GM10847 (cell line): ENCODE data around the gene TMEM150B.

Experiments
- POLR2A ChIP-seq: IDR thresholded peaks from 2 replicates; pipeline ENCODE4 v1.6.1; 2011; ENCODE audit not compliant: insufficient read length; ENCODE audit errors: extremely low read depth

The TMEM150B gene

DNA sequence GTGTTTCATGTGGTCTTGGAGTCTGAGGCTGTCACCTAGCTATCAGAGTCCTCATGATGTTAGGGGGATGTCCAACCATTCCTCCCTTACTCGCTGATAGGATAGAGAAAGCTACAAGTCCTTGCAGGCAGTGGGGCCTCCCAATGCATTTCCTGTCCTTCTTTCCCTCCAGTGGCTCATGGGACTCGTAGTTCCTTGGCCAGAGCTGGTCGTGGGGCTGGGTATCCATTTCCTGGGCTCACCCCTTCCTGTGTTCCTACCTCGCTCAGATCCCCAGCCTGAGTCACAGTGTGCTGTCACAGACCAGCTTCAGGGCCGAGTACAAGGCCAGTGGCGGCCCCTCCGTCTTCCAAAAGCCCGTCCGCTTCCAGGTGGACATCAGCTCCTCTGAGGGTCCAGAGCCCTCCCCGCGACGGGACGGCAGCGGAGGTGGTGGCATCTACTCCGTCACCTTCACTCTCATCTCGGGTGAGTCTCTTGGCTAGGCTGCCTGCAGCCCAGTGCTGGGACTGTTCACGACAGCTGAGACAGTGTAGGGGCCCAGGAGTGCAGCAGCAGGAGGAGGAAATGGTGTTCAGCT lies 19.1 kb downstream of the TMEM150B start:
- no peak for TF ChIP-seq POLR2A

DNA sequence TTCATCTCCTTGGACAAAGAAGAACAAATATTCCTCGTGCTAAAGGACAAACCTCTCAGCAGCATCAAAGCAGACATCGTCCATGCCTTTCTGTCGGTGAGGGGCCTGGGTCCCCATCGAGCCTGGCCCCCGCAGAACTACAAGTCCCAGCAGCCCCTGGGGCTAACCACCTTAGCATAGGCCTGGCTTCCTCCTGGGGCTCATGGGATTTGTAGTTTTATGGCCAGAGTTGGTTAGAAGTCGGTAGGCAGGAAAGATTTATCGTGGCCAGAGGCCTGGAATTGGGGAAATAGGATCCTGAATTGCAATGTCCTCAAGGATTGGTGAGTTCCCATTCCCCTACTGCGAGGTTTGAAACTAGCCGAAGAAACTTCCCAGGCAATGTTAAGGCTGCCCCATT lies 19.6 kb downstream of the TMEM150B start:
- no peak for TF ChIP-seq POLR2A

DNA sequence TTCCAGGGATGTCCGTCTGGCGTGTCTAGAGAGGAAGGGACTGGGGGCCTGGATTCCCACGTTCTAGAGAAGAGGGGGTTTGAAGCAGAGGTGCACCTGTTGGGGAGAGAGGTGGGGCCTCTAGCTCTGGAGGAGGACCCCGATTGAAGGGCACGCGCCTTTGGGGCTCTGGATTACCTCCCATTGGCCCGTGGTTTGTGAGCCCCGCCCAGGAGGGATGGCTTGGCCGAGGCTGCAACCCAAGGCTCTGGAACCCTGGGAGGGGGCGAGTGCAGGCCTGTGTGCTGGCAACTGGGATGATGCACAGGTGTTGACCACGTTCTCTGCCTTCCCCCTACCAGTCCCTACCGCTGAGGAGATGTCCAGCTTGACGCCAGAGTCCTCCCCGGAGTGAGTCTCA lies 20.2 kb downstream of the TMEM150B start:
- no peak for TF ChIP-seq POLR2A

DNA sequence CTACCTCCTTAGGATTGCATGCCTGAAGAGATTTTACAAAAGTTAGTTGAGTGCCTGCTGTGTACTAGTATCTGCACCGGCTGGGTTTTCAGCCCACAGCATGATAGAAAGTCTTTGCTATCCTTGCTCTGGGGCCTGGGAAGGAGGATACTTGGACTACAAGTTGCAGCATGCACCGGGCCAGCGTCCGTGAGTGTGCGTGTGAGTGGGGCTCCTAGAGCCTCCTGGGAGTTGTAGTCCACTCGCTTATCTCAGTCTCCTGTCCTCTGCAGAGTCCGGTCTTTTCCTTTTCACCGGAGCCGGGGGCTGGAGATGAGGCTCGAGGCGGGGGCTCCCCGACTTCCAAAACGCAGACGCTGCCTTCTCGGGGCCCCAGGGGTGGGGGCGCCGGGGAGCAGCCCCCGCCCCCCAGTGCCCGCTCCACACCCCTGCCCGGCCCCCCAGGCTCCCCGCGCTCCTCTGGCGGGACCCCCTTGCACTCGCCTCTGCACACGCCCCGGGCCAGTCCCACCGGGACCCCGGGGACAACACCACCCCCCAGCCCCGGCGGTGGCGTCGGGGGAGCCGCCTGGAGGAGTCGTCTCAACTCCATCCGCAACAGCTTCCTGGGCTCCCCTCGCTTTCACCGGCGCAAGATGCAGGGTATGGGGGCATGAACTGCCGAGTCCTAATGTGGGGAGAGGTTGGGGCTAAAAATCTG lies 20.7 kb downstream of the TMEM150B start:
- TF ChIP-seq POLR2A: no peak

DNA sequence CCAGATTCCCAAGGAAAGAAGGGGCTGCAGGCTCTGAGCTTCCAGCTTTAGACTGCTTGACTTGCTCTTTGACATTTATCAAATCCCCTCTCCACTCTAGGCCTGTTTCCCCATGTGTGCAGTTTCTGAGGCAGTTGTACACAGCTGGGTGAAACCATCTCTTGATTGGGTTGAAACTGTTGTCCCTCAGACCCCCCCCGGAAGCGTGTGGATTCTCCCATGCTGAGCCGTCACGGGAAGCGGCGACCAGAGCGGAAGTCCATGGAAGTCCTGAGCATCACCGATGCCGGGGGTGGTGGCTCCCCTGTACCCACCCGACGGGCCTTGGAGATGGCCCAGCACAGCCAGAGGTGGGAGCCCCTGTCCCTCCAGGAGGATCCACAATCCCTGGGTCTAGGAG lies 21.7 kb downstream of the TMEM150B start:
- no peak for TF ChIP-seq POLR2A

DNA sequence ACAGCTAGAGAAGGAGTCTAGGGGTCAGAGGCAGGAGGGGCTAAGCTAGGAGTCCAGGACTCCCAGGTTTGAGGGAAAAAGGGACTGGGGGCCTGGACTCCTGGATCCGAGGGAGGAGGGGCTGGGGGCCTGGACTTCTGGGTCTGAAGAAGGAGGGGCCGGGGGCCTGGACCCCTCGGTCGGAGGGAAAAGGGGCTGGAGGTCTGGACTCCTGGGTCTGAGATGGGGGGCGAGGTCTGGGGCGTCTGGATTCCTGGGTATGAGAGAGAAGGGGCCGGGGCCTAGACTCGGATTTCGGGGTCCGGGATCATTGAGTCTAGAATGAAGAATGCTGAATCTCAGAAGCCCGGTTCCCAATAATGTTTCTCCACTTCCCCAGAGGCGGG lies 22.8 kb downstream of the TMEM150B start:
- TF ChIP-seq POLR2A: no peak

DNA sequence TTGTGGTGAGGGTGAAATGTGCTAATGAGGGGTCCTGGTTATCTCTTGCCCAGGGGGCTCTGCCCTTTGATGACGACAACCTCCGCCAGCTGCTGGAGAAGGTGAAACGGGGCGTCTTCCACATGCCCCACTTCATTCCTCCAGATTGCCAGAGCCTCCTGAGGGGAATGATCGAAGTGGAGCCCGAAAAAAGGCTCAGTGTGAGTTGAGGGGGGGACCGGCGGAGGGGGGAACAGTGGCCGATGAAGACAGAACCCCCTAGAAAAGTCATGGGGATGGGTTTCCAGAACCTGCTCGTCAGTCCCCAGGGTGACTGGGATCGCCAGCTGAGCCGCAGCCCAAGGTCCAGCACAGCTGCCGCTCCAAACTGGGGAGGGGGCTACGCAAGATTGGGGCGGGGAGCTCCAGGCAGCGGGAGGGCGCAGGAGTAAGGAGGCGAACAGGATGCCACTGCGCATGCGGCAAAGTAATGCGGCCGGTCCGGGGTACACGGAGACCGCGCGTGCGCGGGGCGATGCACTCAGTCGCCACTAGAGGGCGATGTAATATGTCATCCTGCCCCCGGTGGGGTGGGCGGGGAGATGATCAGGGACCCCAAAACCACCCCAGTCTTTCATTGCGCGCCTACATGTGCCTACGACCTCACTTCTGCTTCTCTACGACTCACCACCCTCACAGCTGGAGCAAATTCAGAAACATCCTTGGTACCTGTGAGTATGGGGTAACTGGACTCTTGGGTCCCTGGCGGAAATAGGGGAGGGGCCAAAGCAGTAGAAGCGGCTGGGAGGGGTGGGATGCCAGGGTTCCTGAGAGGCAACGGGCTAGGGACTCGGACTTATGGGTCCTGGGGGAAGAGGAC lies 23.5 kb downstream of the TMEM150B start:
- no peak for TF ChIP-seq POLR2A

DNA sequence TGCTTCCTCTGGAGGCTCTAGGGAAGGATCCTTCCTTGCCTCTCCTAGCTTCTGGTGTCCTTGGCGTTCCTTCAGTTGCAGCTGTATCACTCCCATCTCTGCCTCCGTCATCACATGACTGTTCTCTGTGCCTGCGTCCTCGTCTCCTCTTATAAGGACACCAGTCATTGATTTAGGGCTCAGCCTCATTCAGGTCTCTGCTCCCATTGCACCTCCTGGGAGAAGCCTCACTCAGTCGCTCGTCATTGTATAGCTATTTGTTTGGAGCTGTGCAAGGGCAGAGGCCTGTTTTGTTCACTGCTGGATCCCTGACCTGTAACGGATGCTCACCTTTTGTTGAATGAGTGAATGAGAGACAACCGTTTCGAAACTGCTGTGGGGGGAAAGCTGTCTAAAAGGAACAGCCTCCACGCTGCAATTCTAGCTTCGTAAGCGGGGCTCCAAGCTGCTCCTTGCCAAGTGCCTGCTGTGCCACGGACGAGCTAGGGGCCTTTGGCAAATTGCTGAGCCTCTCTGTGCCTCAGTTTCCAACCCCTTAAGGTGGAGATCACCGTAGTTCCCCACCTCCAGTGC lies 24.2 kb downstream of the TMEM150B start:
- TF ChIP-seq POLR2A: no peak

DNA sequence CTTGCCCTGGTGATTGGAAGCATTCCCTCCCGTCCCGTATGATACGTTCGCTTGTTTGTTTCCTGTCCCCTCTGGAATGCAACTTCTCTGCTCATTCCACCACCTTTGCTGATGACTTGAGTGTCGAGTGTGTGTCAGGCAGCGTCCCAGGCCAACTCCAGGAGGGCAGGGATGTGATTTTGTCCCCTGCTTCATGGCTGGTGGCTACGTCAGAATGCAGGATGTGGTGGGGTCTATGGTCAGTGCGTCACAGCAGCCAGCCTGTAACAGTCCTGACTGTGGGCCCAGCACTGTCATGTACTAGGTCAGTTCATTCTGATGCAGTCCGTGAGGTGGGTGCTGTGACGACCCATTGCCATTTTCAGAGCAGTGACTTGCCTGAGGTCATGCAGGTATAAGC lies 25.1 kb downstream of the TMEM150B start:
- TF ChIP-seq POLR2A: no peak

DNA sequence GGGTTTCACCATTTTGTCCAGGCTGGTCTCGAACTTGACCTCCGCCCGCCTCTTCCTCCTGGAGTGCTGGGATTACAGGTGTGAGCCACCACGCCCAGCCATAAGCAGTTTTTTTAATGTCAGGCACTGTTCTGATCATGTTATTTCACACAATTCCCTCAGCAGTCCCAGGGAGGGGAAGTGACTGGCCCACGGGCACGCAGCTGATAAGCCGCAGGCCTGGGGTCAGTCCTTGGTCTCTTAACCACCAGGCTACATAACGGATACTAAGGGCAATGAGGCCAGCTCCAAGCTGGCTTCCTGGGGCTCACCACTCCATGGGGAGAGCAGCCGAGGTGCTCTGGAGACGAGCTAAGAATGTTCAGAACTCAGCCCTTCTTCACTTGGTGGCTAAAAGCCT lies 27.9 kb downstream of the TMEM150B start:
- TF ChIP-seq POLR2A: no peak

DNA sequence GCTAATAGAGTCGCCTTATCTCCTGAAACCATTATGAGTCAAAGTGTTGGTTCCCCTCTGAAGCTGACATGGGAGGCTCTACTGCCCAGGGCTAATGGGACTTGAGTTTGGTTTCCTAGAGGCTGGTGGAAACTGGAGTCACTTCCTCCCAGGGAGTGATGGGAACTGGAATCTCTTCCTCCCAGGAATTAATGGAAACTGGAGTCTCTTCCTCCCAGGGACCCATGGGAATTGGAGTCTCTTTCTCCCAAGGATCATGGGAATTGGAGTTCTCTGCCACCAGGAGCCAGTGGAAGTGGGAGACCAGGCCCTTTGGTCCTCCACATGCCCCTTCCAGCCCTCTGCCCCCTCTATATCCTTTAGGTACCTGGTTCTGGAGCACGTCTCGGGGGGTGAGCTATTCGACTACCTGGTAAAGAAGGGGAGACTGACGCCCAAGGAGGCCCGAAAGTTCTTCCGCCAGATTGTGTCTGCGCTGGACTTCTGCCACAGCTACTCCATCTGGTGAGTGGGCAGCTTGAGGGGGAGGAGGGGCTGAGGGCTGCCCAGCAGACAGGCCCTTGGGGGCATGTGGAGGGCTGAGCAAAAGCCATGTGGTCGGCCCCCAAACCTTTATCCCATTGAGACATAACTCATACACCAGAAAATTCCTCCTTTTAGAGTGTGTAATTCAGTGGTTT lies 35.9 kb downstream of the TMEM150B start:
- TF ChIP-seq POLR2A: no peak

DNA sequence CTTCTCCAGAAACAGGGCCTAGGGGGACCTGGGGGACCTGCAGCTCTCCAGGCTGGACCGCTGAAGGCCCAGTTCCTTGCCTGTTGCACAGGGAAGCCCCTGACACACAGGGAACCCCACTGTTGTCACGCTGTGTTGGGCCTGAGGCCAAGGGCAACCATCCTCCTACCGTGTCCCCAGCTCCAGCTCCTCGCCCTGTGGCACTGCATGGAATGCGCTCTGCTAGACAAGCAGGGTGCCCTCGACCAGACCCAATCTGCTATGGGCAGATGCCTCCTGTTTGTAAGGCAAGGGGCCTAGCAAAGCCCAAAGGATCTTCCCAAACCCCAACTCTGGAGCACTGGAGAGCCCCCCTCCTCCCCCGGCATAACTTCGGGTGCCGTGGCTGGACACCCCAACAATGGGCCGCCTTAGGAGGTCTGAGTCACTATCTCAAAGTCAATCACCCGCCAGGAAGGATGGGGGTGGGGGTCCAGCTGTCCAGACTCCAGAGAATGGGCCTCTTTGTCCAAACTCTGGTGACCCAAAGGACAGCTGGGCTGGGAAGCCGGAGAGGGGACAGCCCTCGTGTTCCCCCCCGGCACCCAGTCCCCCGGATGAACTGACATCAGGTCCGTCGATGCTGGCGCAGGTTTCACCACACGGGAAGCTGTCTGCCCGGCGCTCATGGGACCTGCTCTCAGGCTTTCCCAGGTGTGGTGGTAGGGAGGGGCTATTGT lies 37.6 kb downstream of the TMEM150B start:
- no peak for TF ChIP-seq POLR2A

DNA sequence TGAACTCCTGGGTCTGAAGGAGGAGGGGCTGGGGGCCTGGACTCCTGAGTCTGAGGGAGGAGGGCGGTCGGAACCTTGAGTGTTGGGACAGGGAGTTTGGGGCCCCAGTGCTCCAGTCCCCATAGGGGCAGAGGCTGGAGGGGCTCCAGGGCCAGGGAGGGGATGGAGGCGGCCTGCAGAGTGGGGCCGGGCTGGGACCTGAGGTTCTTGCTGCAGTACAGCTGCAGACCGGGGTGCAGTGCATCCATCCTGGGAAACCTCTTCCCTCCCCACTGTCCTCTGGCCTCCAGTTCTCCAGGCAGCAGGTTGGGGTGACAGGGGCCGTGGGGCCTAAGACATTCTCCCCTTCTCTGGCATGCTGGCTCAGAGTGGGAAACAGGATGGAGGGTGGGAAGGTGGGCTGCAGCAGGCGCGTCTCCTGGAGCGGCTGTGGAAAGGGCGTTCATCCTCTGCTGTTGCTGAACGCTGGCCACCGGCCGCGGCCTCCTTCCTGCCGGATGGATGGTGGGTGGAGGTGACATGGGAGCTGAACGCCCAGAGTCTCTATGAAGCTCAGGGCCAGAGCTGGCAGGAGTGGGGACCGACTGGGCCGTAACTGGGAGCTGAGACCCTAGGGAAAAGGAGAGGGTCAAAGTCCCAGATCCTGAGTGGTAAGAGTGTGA lies 39.8 kb downstream of the TMEM150B start:
- no peak for TF ChIP-seq POLR2A

DNA sequence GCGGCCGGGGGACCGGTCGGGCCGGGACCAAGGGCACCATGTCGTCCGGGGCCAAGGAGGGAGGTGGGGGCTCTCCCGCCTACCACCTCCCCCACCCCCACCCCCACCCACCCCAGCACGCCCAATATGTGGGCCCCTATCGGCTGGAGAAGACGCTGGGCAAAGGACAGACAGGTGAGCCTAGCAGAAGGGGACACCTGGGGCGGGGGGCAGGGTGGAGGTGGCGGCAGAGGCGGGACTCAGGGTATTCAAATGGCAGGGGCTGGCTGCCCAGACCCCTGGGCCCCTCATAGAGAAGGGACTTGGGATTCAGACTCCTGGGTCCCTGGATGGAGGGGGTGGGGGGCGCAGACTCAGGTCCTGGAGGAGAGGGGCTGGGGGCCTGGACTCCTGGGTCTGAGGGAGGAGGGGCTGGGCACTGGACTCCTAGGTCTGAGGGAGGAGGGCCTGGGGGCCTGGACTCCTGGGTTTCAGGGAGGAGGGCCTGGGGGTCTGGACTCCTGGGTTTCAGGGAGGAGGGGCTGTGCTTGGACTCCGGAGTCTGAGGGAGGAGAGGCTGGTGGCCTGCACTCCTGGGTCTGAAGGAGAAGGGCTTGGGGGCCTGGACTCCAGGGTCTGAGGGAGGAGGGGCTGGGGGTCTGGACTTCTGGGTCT lies 40.6 kb downstream of the TMEM150B start:
- TF ChIP-seq POLR2A: no peak
